ENCODE measurements around the gene OSBPL5. TPM values are rescaled to one million over a fixed set of nuclear protein-coding genes. Genes with fewer than 3 reads are reported as not detected.
A peak's percentile ranks its signal among the peaks of the same experiment; 100 is the strongest.
"Not testable (repeated sequence)": the region's sequence is repeated elsewhere in the genome, so short reads cannot be mapped to it uniquely, and the experiment has no call there.

Gene OSBPL5
- total and polyA plus RNA-seq, 3 experiments from 2014 or later: 2.6 to 8.5 (median 2.7) TPM

DNA sequence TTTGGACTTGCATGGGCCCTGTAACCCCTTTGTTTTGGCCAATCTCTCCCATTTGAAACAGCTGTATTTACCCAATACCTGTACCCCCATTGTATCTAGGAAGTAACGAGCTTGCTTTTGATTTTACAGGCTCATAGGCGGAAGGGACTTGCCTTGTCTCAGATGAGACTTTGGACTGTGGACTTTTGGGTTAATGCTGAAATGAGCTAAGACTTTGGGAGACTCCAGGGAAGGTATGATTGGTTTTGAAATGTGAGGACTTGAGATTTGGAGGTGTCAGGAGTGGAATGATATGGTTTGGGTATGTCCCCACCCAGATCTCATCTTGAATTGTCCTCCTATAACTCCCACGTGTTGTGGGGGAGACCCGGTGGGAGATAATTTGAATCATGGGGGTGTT lies 101.7 kb downstream of the OSBPL5 start:
- H3K36me3 ChIP-seq (ENCODE audit: insufficient read depth, low read length); H3K4me1 ChIP-seq (ENCODE audit: insufficient read depth, low read length); H3K9me3 ChIP-seq (ENCODE audit: low read length); H3K4me1 Mint-ChIP-seq; H3K27ac ChIP-seq (ENCODE audit: low read depth, low read length); H3K36me3 Mint-ChIP-seq; H3K4me3 ChIP-seq (ENCODE audit: low read length); POLR2A ChIA-PET; H3K9me3 Mint-ChIP-seq; DNase-seq; CTCF ChIA-PET; H3K27me3 ChIP-seq (ENCODE audit: insufficient read depth, low read length, poor library complexity, severe bottlenecking); H3K4me3 Mint-ChIP-seq: not testable (repeated sequence)
- H3K27me3 Mint-ChIP-seq: peaks cover 8 to 53% of the 10 kb centered on the region in 2 donors
- peak overlapping the region in 1 of 8 donors; percentile 56 for H3K27ac Mint-ChIP-seq

DNA sequence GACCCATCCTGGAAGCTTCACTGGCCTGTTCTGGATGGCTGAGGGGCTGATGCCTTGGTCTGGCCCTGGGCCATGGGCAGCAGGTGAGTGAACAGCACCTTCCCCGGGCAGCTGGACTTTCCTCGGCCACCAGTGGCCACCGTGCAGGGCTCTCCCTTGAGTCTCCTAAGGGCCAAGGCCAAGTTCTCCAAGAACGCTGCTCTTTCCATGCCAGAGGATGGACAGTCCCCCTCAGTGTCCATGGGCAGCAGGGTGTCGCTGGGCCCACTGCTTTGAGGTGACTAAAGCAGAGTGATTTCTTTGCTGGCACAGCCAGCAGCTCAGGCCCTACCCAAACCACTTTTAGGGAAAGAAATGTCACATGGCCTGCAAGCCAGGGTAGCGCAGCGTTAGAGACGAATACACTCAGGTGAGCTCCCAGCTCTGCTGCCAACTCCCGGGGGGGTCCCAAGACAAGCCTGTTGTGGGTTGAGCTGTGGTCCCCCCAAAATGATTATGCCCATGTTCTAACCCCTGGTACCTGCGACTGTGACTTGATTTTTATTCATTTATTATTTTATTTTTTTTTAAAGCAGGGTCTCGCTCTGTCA lies 104.6 kb downstream of the OSBPL5 start:
- POLR2A ChIA-PET: no interaction called here
- no peaks in the 10 kb centered on the region for H3K9me3 Mint-ChIP-seq
- H3K36me3 Mint-ChIP-seq: peaks cover 0 to 6% (median 0%) of the 10 kb centered on the region in 3 donors
- no peaks in the 10 kb centered on the region for H3K9me3 ChIP-seq (ENCODE audit: low read length)
- H3K27me3 Mint-ChIP-seq: peaks cover 5 to 34% of the 10 kb centered on the region in 2 donors
- H3K27ac ChIP-seq (ENCODE audit: low read depth, low read length): no peak overlapping the region
- CTCF ChIA-PET: interaction anchor here (0.6 to 1.0 kb wide), 2 partner anchors 12 to 31 kb away, joined by 3 read pairs; no protein-coding TSS in a partner anchor
- H3K27me3 ChIP-seq (ENCODE audit: insufficient read depth, low read length, poor library complexity, severe bottlenecking): no peaks in the 10 kb centered on the region
- peaks cover 11 to 20% (median 17%) of the 10 kb centered on the region in 3 donors for H3K4me1 Mint-ChIP-seq
- H3K4me3 Mint-ChIP-seq: no peak overlapping the region
- no peak overlapping the region for H3K4me3 ChIP-seq (ENCODE audit: low read length)
- DNase-seq: no peak
- no peak overlapping the region for H3K27ac Mint-ChIP-seq
- peaks cover 10% of the 10 kb centered on the region for H3K4me1 ChIP-seq (ENCODE audit: insufficient read depth, low read length)
- H3K36me3 ChIP-seq (ENCODE audit: insufficient read depth, low read length): no peaks in the 10 kb centered on the region

DNA sequence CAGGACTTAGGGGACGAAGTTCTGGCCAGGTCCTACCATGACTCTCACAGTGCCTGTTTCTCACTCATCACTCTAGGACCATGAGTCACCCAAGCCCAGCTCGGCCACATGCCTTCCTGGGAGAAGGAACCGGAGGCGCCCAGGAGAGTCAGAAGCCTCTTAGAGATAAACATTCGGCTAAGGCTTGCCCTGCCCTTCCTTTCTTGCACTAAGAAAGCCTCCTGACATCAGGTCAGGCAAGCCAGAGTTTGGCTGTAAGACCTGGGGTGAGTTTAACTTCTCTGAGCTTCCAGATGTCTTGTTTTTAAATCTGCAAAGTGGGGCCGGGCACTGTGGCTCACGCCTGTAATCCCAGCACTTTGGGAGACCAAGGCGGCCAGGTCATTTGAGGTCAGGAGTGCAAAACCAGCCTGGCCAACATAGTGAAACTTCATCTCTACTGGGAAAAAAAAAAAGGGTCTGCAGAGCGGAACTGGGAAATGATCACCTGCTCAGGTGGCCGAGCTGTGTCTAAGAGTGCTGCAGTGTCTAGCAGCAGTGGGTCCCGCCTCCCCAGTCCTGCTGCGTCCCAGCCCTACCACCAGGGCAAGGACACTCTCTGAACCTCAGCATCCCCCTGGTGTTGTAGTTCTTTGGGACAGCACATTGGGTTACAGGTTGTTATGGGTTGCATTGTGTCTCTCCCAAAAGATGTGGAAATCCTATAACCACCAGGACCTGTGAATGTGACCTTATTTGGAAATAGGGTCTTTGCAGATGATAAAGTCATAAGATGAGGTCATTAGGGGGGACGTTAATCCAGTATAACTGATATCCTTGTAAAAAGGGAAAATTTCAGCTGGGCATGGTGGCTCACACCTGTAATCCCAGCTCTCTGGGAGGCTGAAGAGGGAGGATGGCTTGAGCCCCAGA lies 106.1 kb downstream of the OSBPL5 start:
- H3K4me1 ChIP-seq (ENCODE audit: insufficient read depth, low read length): peaks cover 11% of the 10 kb centered on the region
- Mint-ChIP-seq H3K27ac (peak overlapping the region in 4 of 8 donors; percentile 41 to 72 (median 54)), H3K27me3 (peaks cover 2 to 20% of the 10 kb centered on the region in 2 donors), H3K4me3 (peak overlapping the region in 6 of 7 donors; percentile 19 to 69 (median 32)), H3K4me1 (peaks cover 19 to 34% (median 32%) of the 10 kb centered on the region in 3 donors), H3K36me3 (peaks cover 0 to 15% (median 0%) of the 10 kb centered on the region in 3 donors), H3K9me3 (no peaks in the 10 kb centered on the region)
- H3K9me3 ChIP-seq (ENCODE audit: low read length): no peaks in the 10 kb centered on the region
- peak overlapping the region; percentile 51 for H3K27ac ChIP-seq (ENCODE audit: low read depth, low read length)
- no peak for DNase-seq
- ChIA-PET POLR2A (no interaction called here), CTCF (interaction anchor here (3.3 kb wide), 1 partner anchor 33 kb away, joined by 11 read pairs; no protein-coding TSS in a partner anchor)
- no peaks in the 10 kb centered on the region for H3K27me3 ChIP-seq (ENCODE audit: insufficient read depth, low read length, poor library complexity, severe bottlenecking)
- peaks cover 7% of the 10 kb centered on the region for H3K36me3 ChIP-seq (ENCODE audit: insufficient read depth, low read length)
- H3K4me3 ChIP-seq (ENCODE audit: low read length): no peak overlapping the region

DNA sequence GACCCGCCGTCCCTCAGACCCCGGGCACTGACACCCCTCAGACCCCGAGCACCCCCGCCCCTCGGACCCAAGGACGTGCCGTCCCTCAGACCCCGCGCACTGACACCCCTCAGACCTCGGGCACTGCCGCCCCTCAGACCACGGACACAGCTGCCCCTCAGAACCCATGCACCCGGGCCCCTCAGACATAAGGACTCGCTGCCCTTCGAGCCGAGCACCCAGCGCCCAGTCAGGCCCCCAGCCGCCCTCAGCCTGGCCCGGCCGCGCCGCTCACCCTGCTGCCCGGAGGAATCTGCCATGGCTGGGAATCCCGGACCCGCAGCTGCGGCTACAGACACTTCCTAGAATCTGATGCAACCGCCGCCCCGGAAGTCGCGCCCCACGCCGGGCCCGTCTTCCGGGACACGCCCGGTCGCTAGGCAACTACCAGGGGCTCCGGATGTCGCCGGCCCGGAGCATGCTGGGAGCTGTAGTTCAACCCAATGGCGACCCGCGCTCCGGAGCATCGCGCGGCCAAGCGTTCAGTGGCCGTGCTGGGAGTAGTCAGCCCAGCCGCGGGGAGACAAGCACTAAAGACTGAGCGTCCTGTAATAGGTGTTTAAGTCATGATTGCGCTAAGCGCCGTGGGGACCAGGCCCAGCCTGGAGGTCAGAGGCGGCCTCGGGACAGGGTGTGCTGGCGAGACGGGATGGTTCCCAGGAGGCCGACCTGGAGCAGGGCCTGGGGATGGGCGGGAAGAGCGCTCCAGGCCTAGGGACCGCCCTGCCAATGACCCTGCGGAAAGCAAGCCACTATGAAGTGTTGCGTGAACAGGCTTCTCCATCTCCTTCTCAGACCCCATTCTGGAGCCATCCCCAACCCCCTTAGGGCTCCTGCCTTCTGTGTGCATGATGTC lies 107.8 kb downstream of the OSBPL5 start, which contains the start of gene CARS1:
TSS of gene CARS1 (minus strand) at position 355 of the 895 bp plus-strand sequence. CDS start at position 299, 56 bp downstream.
- DNase-seq: peak; percentile 90 to 94 (median 92)
- Mint-ChIP-seq H3K27ac (peak within 1 kb of the TSS; percentile 85 to 97 (median 90)), H3K4me1 (peaks cover 23 to 46% (median 33%) of the 10 kb centered on the region in 3 donors), H3K27me3 (peaks cover 0 to 7% of the 10 kb centered on the region in 2 donors), H3K4me3 (peak within 1 kb of the TSS; percentile 83 to 96 (median 88)), H3K9me3 (no peaks in the 10 kb centered on the region), H3K36me3 (peaks cover 0 to 26% (median 5%) of the 10 kb centered on the region in 3 donors)
- ChIA-PET POLR2A (interaction anchor here (2.0 kb wide), 1 partner anchor 43 kb away, joined by 6 read pairs; no protein-coding TSS in a partner anchor), CTCF (interaction anchor here (1.0 to 3.3 kb wide), 5 partner anchors 14 to 525 kb away, joined by 3 to 11 read pairs (median 3); no protein-coding TSS in a partner anchor)
- Histone ChIP-seq H3K4me1 (ENCODE audit: insufficient read depth, low read length) (peaks cover 11% of the 10 kb centered on the region), H3K27ac (ENCODE audit: low read depth, low read length) (peak within 1 kb of the TSS; percentile 90), H3K9me3 (ENCODE audit: low read length) (no peaks in the 10 kb centered on the region), H3K36me3 (ENCODE audit: insufficient read depth, low read length) (peaks cover 8% of the 10 kb centered on the region), H3K27me3 (ENCODE audit: insufficient read depth, low read length, poor library complexity, severe bottlenecking) (no peaks in the 10 kb centered on the region), H3K4me3 (ENCODE audit: low read length) (peak within 1 kb of the TSS; percentile 78)

DNA sequence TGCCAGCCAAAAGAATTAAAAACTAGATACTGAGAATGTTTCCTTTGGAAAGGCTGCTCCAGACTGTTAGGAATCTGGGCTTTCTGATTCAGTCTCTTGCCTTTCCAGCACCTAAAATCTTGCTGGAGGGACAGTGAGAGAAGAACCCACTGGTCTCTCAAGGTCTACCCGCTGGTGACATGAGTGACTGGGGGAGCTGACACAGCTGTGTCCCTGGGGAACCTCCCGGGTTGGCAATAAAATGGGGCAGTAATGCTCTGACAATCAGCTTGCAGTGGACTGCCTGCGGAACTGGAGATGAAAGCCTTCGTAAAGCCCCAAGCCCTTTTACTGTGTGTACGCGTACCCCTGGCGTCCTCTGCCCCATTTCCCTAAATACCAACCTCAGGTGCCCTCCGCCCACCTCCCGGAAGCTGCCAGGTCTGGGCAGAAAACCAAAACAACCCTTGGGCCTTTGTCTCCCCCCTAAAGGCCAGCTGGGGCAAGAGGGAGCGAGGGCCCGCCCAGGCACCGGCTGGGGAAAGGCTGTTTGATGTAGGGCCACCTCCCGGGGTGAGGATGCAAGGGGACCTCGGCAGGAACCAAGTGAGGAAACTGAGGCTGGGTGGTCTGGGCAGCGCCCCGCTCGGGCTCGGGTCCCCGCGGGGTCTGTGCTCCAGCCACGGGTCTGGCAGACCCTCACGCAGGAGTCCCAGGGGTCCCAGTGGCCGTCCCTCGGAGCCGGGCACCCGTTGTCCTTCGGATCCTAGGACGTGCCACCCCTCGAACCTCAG lies 108.6 kb downstream of the OSBPL5 start:
- H3K4me1 Mint-ChIP-seq: peaks cover 25 to 50% (median 33%) of the 10 kb centered on the region in 3 donors
- peak overlapping the region; percentile 54 to 97 (median 90) for H3K27ac Mint-ChIP-seq
- Histone ChIP-seq H3K27ac (ENCODE audit: low read depth, low read length) (peak overlapping the region; percentile 90), H3K36me3 (ENCODE audit: insufficient read depth, low read length) (peaks cover 8% of the 10 kb centered on the region), H3K4me1 (ENCODE audit: insufficient read depth, low read length) (peaks cover 11% of the 10 kb centered on the region), H3K9me3 (ENCODE audit: low read length) (no peaks in the 10 kb centered on the region), H3K27me3 (ENCODE audit: insufficient read depth, low read length, poor library complexity, severe bottlenecking) (no peaks in the 10 kb centered on the region), H3K4me3 (ENCODE audit: low read length) (peak overlapping the region; percentile 78)
- peaks cover 0 to 30% (median 5%) of the 10 kb centered on the region in 3 donors for H3K36me3 Mint-ChIP-seq
- H3K27me3 Mint-ChIP-seq: peaks cover 0 to 4% of the 10 kb centered on the region in 2 donors
- ChIA-PET CTCF (interaction anchor here (1.0 to 3.3 kb wide), 5 partner anchors 13 to 524 kb away, joined by 3 to 11 read pairs (median 3); no protein-coding TSS in a partner anchor), POLR2A (interaction anchor here (0.6 to 2.0 kb wide), 2 partner anchors 42 to 64 kb away, joined by 3 to 6 read pairs; partner anchors contain the start of gene NAP1L4)
- peak in 2 of 5 donors; percentile 10 to 16 for DNase-seq
- no peaks in the 10 kb centered on the region for H3K9me3 Mint-ChIP-seq
- peak overlapping the region; percentile 83 to 96 (median 88) for H3K4me3 Mint-ChIP-seq

DNA sequence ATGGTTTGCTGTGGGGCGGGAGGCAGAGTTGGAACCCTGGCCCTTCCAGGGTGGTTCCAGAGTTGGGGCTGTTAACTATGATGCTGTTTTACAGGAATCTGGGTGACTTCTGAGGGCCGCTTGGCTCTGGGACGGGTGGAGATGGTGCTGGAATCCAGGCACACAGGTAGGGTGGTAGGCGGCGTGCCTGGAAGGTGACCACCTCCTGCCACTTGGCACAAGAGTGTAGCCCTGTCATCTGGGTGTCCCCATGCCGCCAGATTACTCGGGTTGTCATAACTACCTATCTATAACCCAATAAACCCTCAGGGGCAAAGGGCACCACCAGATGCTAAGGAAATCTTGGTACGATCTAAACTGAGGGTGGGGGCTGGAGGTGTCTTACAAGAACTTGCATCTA lies 109.2 kb downstream of the OSBPL5 start:
- ChIA-PET POLR2A (interaction anchor here (2.0 kb wide), 1 partner anchor 42 kb away, joined by 6 read pairs; no protein-coding TSS in a partner anchor), CTCF (interaction anchor here (1.2 to 3.3 kb wide), 4 partner anchors 36 to 523 kb away, joined by 3 to 11 read pairs (median 5); no protein-coding TSS in a partner anchor)
- Mint-ChIP-seq H3K27me3 (no peaks in the 10 kb centered on the region), H3K36me3 (peaks cover 0 to 32% (median 5%) of the 10 kb centered on the region in 3 donors), H3K27ac (peak overlapping the region in 7 of 8 donors; percentile 61 to 97 (median 90)), H3K4me1 (peaks cover 29 to 56% (median 35%) of the 10 kb centered on the region in 3 donors), H3K9me3 (no peaks in the 10 kb centered on the region), H3K4me3 (peak overlapping the region; percentile 83 to 96 (median 88))
- H3K9me3 ChIP-seq (ENCODE audit: low read length): no peaks in the 10 kb centered on the region
- H3K4me3 ChIP-seq (ENCODE audit: low read length): peak overlapping the region; percentile 78
- H3K4me1 ChIP-seq (ENCODE audit: insufficient read depth, low read length): peaks cover 12% of the 10 kb centered on the region
- peaks cover 8% of the 10 kb centered on the region for H3K36me3 ChIP-seq (ENCODE audit: insufficient read depth, low read length)
- peak overlapping the region; percentile 90 for H3K27ac ChIP-seq (ENCODE audit: low read depth, low read length)
- DNase-seq: no peak
- no peaks in the 10 kb centered on the region for H3K27me3 ChIP-seq (ENCODE audit: insufficient read depth, low read length, poor library complexity, severe bottlenecking)

Data from CD8-positive, alpha-beta memory T cell (primary cell).